ENCODE data around the gene HMG20B. TPM values are rescaled to one million over a fixed set of nuclear protein-coding genes. Genes with fewer than 3 reads are reported as not detected.
A peak's percentile ranks its signal among the peaks of the same experiment; 100 is the strongest.

HMG20B gene
- total RNA-seq, 1 donor from 2014 or later: 37.4 TPM

GRCh38 chr19:3555653-3556422 is 16.9 kb upstream of the HMG20B start:
- no peaks in the 10 kb centered on the region for H3K27me3 ChIP-seq (ENCODE audit: control insufficient read depth, insufficient read depth, low read length)
- H3K36me3 ChIP-seq (ENCODE audit: control insufficient read depth, insufficient read depth, low read length): peaks cover 4% of the 10 kb centered on the region
- no peak for TF ChIP-seq CTCF (IDR thresholded peaks at IDR 0.05; ENCODE audit: insufficient read depth, low read length, severe bottlenecking)
- H3K4me3 ChIP-seq (ENCODE audit: low read depth, low read length): peak overlapping the region; percentile 91
- FAIRE-seq: no peak
- no peak for DNase-seq (ENCODE audit: low read depth)

GRCh38 chr19:3556423-3556977 is 16.2 kb upstream of the HMG20B start:
- Histone ChIP-seq H3K36me3 (ENCODE audit: control insufficient read depth, insufficient read depth, low read length) (peaks cover 1% of the 10 kb centered on the region), H3K27me3 (ENCODE audit: control insufficient read depth, insufficient read depth, low read length) (no peaks in the 10 kb centered on the region), H3K4me3 (ENCODE audit: low read depth, low read length) (peak overlapping the region; percentile 91)
- TF ChIP-seq CTCF (IDR thresholded peaks at IDR 0.05; ENCODE audit: insufficient read depth, low read length, severe bottlenecking): no peak
- DNase-seq (ENCODE audit: low read depth): no peak
- no peak for FAIRE-seq

GRCh38 chr19:3556978-3557460 is 15.7 kb upstream of the HMG20B start:
- DNase-seq (ENCODE audit: low read depth) (peak; percentile 44), FAIRE-seq (no peak)
- Histone ChIP-seq H3K4me3 (ENCODE audit: low read depth, low read length) (peak overlapping the region; percentile 91), H3K36me3 (ENCODE audit: control insufficient read depth, insufficient read depth, low read length) (peaks cover 1% of the 10 kb centered on the region), H3K27me3 (ENCODE audit: control insufficient read depth, insufficient read depth, low read length) (no peaks in the 10 kb centered on the region)
- peak; percentile 31 for TF ChIP-seq CTCF (IDR thresholded peaks at IDR 0.05; ENCODE audit: insufficient read depth, low read length, severe bottlenecking)

GRCh38 chr19:3557461-3558248 is 15.1 kb upstream of the HMG20B start, which contains the start of gene MFSD12:
Gene MFSD12, minus strand, starts transcription at chr19:3557586. Its CDS starts 183 bp downstream, at chr19:3557403.
- H3K36me3 ChIP-seq (ENCODE audit: control insufficient read depth, insufficient read depth, low read length): peaks cover 1% of the 10 kb centered on the region
- FAIRE-seq (no peak), DNase-seq (ENCODE audit: low read depth) (peak; percentile 86)
- no peaks in the 10 kb centered on the region for H3K27me3 ChIP-seq (ENCODE audit: control insufficient read depth, insufficient read depth, low read length)
- peak within 1 kb of the TSS; percentile 91 for H3K4me3 ChIP-seq (ENCODE audit: low read depth, low read length)
- no peak for TF ChIP-seq CTCF (IDR thresholded peaks at IDR 0.05; ENCODE audit: insufficient read depth, low read length, severe bottlenecking)

GRCh38 chr19:3563709-3564524 is 8.8 kb upstream of the HMG20B start:
- no peaks in the 10 kb centered on the region for H3K36me3 ChIP-seq (ENCODE audit: control insufficient read depth, insufficient read depth, low read length)
- FAIRE-seq: no peak
- TF ChIP-seq CTCF (IDR thresholded peaks at IDR 0.05; ENCODE audit: insufficient read depth, low read length, severe bottlenecking): no peak
- no peak for DNase-seq (ENCODE audit: low read depth)
- no peaks in the 10 kb centered on the region for H3K27me3 ChIP-seq (ENCODE audit: control insufficient read depth, insufficient read depth, low read length)
- H3K4me3 ChIP-seq (ENCODE audit: low read depth, low read length): no peak overlapping the region
